Gastrocnemius medialis (tissue), 4 donors: ENCODE results near the gene SEPTIN10. TPM values are rescaled to one million over a fixed set of nuclear protein-coding genes. Genes with fewer than 3 reads are reported as not detected.
A peak's percentile ranks its signal among the peaks of the same experiment; 100 is the strongest.

Experiments
- ATAC-seq, 2 donors: fragments of 150-250 bp; one replicate each; pipeline ENCODE4 v1.9.1; 2016
- DNase-seq, 2 donors: peaks; one replicate each; pipeline ENCODE4 v3.0.0-alpha.2; 2019
- H3K27ac ChIP-seq, 4 donors: fragments of 200-600 bp; sonication (generic); 1 replicate in 1 of 4; 2 replicates in 3 of 4; pipeline ENCODE4 v1.5.1; 2016 to 2018; ENCODE audit warnings: mild to moderate bottlenecking in 2 of 4, moderate library complexity in 1 of 4
- H3K27me3 ChIP-seq, 3 donors: fragments of 200-600 bp; sonication (generic) in 2 of 3; 1 replicate in 1 of 3; 2 replicates in 2 of 3; pipeline versions ENCODE4 v1.5.1 to v1.6.0; 2016 to 2019; ENCODE audit warnings: mild to moderate bottlenecking in 1 of 3, moderate library complexity in 1 of 3
- H3K36me3 ChIP-seq, 2 donors: fragments of 200-600 bp; sonication (generic) in 1 of 2; one replicate each; pipeline ENCODE4 v1.5.1; 2017 to 2018
- H3K4me1 ChIP-seq, 2 donors: fragments of 200-600 bp; sonication (generic) in 1 of 2; one replicate each; pipeline ENCODE4 v1.5.1; 2016 to 2017; ENCODE audit warnings: mild to moderate bottlenecking in 2 of 2
- H3K4me3 ChIP-seq, 4 donors: fragments of 200-600 bp; sonication (generic) in 3 of 4; 1 replicate in 1 of 4; 2 replicates in 3 of 4; pipeline ENCODE4 v1.5.1; 2016 to 2019; ENCODE audit warnings: mild to moderate bottlenecking in 2 of 4
- H3K9me3 ChIP-seq, 3 donors: fragments of 200-600 bp; sonication (generic) in 2 of 3; 1 replicate in 1 of 3; 2 replicates in 2 of 3; pipeline ENCODE4 v1.5.1; 2016 to 2019
- POLR2A ChIP-seq, 2 donors: fragments of 450-650 bp; IDR thresholded peaks; one replicate each; pipeline ENCODE4 v1.6.1; 2017; ENCODE audit warnings: antibody characterized with exemption in 2 of 2, mild to moderate bottlenecking in 2 of 2, moderate library complexity in 2 of 2
- in situ Hi-C, 4 donors: fragments of 200-750 bp; cut with MboI; loops; one replicate each; pipeline versions ENCODE4 v1.15.0 to v1.8.0; 2017; ENCODE audit warnings: low sequenced_read_pairs in 4 of 4
- intact Hi-C: fragments of 100-400 bp; cut with DNase I; formaldehyde crosslinking; loops from one replicate; pipeline ENCODE4 v1.15.1; 2023; ENCODE audit warnings: low total_unique reads
- total RNA-seq, 4 donors: library from RNA; depleted of rRNA; stranded (reverse); fragments of >200 nt; gene quantifications; one replicate each; pipeline versions ENCODE4 v1.1.0 to v1.2.3, GENCODE V29; 2016
- TF ChIP-seq, protein P1 (sequence below), 5 experiments: fragments of 450-650 bp in 3 of 5; fragments of 200-600 bp in 2 of 5; sonication (generic) in 2 of 5; IDR thresholded peaks in 4 of 5; conservative IDR thresholded peaks in 1 of 5; 1 replicate in 4 of 5; 2 replicates in 1 of 5; pipeline ENCODE4 v1.5.1; 2016 to 2019; ENCODE audit warnings: antibody characterized with exemption in 5 of 5, mild to moderate bottlenecking in 3 of 5, moderate library complexity in 3 of 5

The SEPTIN10 gene
- total RNA-seq, 4 donors from 2014 or later, result 22.3 to 39.4 (median 29.6) TPM

DNA sequence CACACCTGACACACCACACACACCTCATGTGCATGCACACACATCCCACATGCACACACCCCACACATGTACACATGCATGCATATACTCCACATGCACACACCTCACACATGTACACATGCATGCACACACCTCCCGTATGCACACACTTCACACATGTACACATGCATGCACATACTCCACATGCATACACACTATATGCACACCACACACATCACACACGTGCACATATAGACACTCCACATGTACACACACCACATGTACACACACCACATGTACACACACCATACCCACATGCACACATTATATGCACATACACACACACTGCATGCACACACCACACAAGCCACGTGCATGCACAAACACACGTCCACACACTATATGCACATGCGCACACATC, 100.5 kb downstream of the SEPTIN10 start:
- in situ Hi-C loops, result loop anchor here in 1 of 4 donors (25.0 kb wide), 1 partner anchor 226 kb away; no protein-coding TSS in a partner anchor
- Histone ChIP-seq H3K36me3 (no peaks in the 10 kb centered on the region), H3K4me1 (peaks cover 11 to 19% of the 10 kb centered on the region in 2 donors), H3K27ac (no peak overlapping the region), H3K4me3 (no peak overlapping the region), H3K9me3 (no peaks in the 10 kb centered on the region), H3K27me3 (no peaks in the 10 kb centered on the region)
- TF ChIP-seq POLR2A (IDR thresholded peaks at IDR 0.05), result no peak
- TF ChIP-seq, protein P1, sequence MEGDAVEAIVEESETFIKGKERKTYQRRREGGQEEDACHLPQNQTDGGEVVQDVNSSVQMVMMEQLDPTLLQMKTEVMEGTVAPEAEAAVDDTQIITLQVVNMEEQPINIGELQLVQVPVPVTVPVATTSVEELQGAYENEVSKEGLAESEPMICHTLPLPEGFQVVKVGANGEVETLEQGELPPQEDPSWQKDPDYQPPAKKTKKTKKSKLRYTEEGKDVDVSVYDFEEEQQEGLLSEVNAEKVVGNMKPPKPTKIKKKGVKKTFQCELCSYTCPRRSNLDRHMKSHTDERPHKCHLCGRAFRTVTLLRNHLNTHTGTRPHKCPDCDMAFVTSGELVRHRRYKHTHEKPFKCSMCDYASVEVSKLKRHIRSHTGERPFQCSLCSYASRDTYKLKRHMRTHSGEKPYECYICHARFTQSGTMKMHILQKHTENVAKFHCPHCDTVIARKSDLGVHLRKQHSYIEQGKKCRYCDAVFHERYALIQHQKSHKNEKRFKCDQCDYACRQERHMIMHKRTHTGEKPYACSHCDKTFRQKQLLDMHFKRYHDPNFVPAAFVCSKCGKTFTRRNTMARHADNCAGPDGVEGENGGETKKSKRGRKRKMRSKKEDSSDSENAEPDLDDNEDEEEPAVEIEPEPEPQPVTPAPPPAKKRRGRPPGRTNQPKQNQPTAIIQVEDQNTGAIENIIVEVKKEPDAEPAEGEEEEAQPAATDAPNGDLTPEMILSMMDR (IDR thresholded peaks at IDR 0.05 in 4 of 5, conservative IDR thresholded peaks at IDR 0.05 in 1 of 5), result no peak
- no peak for DNase-seq
- intact Hi-C loops, result loop anchor here (5.0 kb wide), 1 partner anchor 191 kb away; no protein-coding TSS in a partner anchor
- ATAC-seq, result no peak

DNA sequence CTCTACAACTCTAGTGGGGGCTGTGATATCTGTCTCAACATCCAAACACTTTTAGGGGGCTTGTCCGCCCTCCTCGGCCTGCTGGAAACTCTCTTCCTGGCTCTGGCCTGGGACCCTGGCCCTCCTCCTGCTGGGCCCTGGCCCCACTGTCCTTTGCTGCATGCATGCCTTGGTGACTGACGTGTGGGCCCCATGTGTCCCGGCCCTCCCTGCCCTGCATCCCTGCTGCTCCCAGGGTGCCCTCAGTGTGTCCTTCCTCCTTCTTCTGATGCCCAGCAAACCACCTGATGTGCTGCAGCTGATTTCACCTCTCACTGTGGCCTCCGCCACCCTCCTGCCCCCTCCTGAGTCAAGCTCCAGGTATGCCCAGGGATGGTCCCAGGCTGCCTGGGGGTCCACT, 101.7 kb downstream of the SEPTIN10 start:
- in situ Hi-C loops, result loop anchor here in 1 of 4 donors (25.0 kb wide), 1 partner anchor 225 kb away; no protein-coding TSS in a partner anchor
- DNase-seq, result no peak

DNA sequence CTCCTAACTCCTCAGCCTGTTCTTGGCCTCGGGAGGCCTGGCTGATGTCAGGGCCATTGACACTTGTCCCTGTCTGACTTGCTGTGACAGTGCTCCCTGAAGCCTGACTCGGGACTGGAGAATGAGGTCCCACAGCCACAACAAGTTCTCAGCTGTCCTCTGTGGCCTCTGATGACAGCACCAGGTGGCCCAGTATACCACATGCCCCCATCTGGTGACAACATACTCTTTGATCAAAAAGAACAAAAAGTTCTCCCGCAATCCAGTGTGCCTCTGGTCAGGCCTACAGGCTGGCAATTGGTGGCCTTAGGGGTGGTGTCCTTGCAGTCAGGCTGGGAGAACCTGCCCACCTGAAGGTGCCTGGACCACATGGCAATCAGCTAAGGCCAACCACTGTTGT, 102.6 kb downstream of the SEPTIN10 start:
- TF ChIP-seq POLR2A (IDR thresholded peaks at IDR 0.05), result no peak
- TF ChIP-seq, protein P1 (IDR thresholded peaks at IDR 0.05 in 4 of 5, conservative IDR thresholded peaks at IDR 0.05 in 1 of 5), result no peak
- in situ Hi-C loops, result loop anchor here in 1 of 4 donors (25.0 kb wide), 1 partner anchor 224 kb away; no protein-coding TSS in a partner anchor

More for the DNA sequence above, 101.7 kb downstream of the SEPTIN10 start:
- peaks cover 11 to 19% of the 10 kb centered on the region in 2 donors for H3K4me1 ChIP-seq
- no peak for ATAC-seq
- no peaks in the 10 kb centered on the region for H3K9me3 ChIP-seq
- no peaks in the 10 kb centered on the region for H3K27me3 ChIP-seq
- H3K27ac ChIP-seq, result peak overlapping the region in 2 of 4 donors; percentile 42 to 81
- TF ChIP-seq, protein P1 (IDR thresholded peaks at IDR 0.05 in 4 of 5, conservative IDR thresholded peaks at IDR 0.05 in 1 of 5), result no peak
- no peak for TF ChIP-seq POLR2A (IDR thresholded peaks at IDR 0.05)
- H3K36me3 ChIP-seq, result no peaks in the 10 kb centered on the region
- intact Hi-C loops, result loop anchor here (5.0 kb wide), 1 partner anchor 190 kb away; no protein-coding TSS in a partner anchor
- no peak overlapping the region for H3K4me3 ChIP-seq

DNA sequence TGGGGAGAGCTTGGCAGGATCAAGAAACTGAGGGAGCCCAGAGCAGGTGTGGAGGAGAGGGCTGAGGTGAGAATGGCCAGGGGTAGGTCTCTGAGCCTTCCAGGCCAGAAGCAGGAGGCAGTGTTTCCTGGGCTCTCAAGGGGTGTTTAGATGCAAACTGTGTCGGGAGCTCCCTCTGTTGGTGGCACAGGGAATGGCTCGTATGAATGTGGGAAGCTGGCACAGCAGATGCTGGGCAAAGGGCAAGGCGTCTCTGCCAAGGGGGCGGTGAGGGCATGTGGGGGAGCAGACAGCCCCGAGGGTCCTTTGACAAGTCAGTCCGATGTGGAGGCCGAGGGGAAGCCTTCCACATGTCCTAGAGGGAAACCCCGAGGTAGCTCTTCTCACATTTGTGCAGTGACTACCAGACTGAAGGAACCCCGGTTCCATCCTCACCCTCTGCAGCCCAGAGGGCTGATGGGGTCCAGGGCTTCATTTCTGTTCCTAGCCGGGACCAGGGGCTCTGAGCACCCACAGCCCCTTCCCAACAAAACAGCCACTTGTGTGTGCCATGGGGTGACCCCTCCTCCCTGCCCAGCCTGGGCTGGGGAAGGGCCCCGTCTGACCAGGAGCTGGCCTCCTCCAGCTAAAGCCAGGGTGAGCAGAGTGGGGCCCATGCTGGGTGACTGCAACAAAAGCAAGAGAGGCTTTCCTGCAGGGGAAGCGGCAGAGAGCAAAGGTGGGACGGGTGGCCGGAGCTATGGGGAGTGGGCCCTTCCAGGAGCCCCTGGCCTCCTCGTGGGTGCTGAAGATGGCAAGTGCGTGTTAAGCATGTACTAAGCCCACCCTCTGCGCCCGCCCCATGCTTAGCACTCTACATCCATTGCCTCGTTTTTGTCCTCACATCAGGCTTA, 103.4 kb downstream of the SEPTIN10 start:
- ATAC-seq (peak; percentile 59 to 76), DNase-seq (peak; percentile 71 to 75)
- Histone ChIP-seq H3K4me1 (peaks cover 11 to 19% of the 10 kb centered on the region in 2 donors), H3K9me3 (no peaks in the 10 kb centered on the region), H3K4me3 (no peak overlapping the region), H3K27me3 (no peaks in the 10 kb centered on the region), H3K36me3 (no peaks in the 10 kb centered on the region), H3K27ac (peak overlapping the region in 2 of 4 donors; percentile 59 to 79)
- TF ChIP-seq, protein P1 (IDR thresholded peaks at IDR 0.05 in 4 of 5, conservative IDR thresholded peaks at IDR 0.05 in 1 of 5), result peak; percentile 83 to 96 (median 92)
- TF ChIP-seq POLR2A (IDR thresholded peaks at IDR 0.05), result no peak
- intact Hi-C loops, result loop anchor here (1.0 to 5.0 kb wide), 3 partner anchors 88 to 382 kb away; no protein-coding TSS in a partner anchor
- in situ Hi-C loops, result loop anchor here in 1 of 4 donors (25.0 kb wide), 1 partner anchor 223 kb away; no protein-coding TSS in a partner anchor

More for the DNA sequence above, 102.6 kb downstream of the SEPTIN10 start:
- H3K27ac ChIP-seq, result peak overlapping the region in 2 of 4 donors; percentile 59 to 81
- H3K4me1 ChIP-seq, result peaks cover 11 to 19% of the 10 kb centered on the region in 2 donors
- no peak overlapping the region for H3K4me3 ChIP-seq
- H3K9me3 ChIP-seq, result no peaks in the 10 kb centered on the region
- no peaks in the 10 kb centered on the region for H3K36me3 ChIP-seq
- H3K27me3 ChIP-seq, result no peaks in the 10 kb centered on the region
- intact Hi-C loops, result loop anchor here (2.0 to 5.0 kb wide), 2 partner anchors 88 to 189 kb away; no protein-coding TSS in a partner anchor
- ATAC-seq, result peak; percentile 63 to 73
- peak; percentile 62 to 88 for DNase-seq
